ENCODE data around the gene OR4K2.

Gene OR4K2

GRCh38 chr14:19895282-19895681 lies 20.3 kb downstream of the OR4K2 start:
- H4K20me1 ChIP-seq = no peaks in the 10 kb centered on the region
- TF ChIP-seq Cebpa-rat (IDR thresholded peaks at IDR 0.05) = no peak
- H3K27ac ChIP-seq = no peak overlapping the region
- no peaks in the 10 kb centered on the region for H3K27me3 ChIP-seq
- no peaks in the 10 kb centered on the region for H3K36me3 ChIP-seq
- H3K4me2 ChIP-seq = no peak overlapping the region
- H3K4me3 ChIP-seq = no peak overlapping the region
- H3K9ac ChIP-seq = no peak overlapping the region
- no peaks in the 10 kb centered on the region for H3K4me1 ChIP-seq
- H3K9me3 ChIP-seq (replicated peaks in 1 of 11) = peaks cover 67 to 73% (median 69%) of the 10 kb centered on the region in 11 experiments

GRCh38 chr14:19900999-19901398 lies 26.1 kb downstream of the OR4K2 start:
- no peaks in the 10 kb centered on the region for H3K27me3 ChIP-seq
- peaks cover 16 to 26% (median 18%) of the 10 kb centered on the region in 11 experiments for H3K9me3 ChIP-seq (replicated peaks in 1 of 11)
- H3K9ac ChIP-seq = no peak overlapping the region
- H3K27ac ChIP-seq = no peak overlapping the region
- H3K36me3 ChIP-seq = no peaks in the 10 kb centered on the region
- H4K20me1 ChIP-seq = no peaks in the 10 kb centered on the region
- H3K4me3 ChIP-seq = no peak overlapping the region
- no peaks in the 10 kb centered on the region for H3K4me1 ChIP-seq
- H3K4me2 ChIP-seq = no peak overlapping the region
- TF ChIP-seq Cebpa-rat (IDR thresholded peaks at IDR 0.05) = no peak

- Histone ChIP-seq H3K4me3 (no peak overlapping the region), H4K20me1 (no peaks in the 10 kb centered on the region), H3K36me3 (no peaks in the 10 kb centered on the region), H3K9me3 (replicated peaks in 1 of 11) (peaks cover 2 to 12% (median 4%) of the 10 kb centered on the region in 11 experiments; a peak in 19 of 22 replicates), H3K27ac (no peak overlapping the region), H3K27me3 (no peaks in the 10 kb centered on the region), H3K9ac (no peak overlapping the region), H3K4me1 (no peaks in the 10 kb centered on the region), H3K4me2 (no peak overlapping the region)
- no peak for TF ChIP-seq Cebpa-rat (IDR thresholded peaks at IDR 0.05)
Observed at GRCh38 chr14:19902409-19902808, 27.5 kb downstream of the OR4K2 start.

GRCh38 chr14:19906665-19907064 lies 31.7 kb downstream of the OR4K2 start:
- Histone ChIP-seq H3K36me3 (no peaks in the 10 kb centered on the region), H3K9ac (no peak overlapping the region), H3K4me2 (no peak overlapping the region), H3K27ac (no peak overlapping the region), H4K20me1 (no peaks in the 10 kb centered on the region), H3K27me3 (no peaks in the 10 kb centered on the region), H3K9me3 (replicated peaks in 1 of 11) (no peaks in the 10 kb centered on the region), H3K4me3 (no peak overlapping the region), H3K4me1 (no peaks in the 10 kb centered on the region)
- no peak for TF ChIP-seq Cebpa-rat (IDR thresholded peaks at IDR 0.05)

- H3K4me3 ChIP-seq = no peak overlapping the region
- H4K20me1 ChIP-seq = no peaks in the 10 kb centered on the region
- no peaks in the 10 kb centered on the region for H3K9me3 ChIP-seq (replicated peaks in 1 of 11)
- no peak overlapping the region for H3K4me2 ChIP-seq
- no peaks in the 10 kb centered on the region for H3K27me3 ChIP-seq
- no peak overlapping the region for H3K9ac ChIP-seq
- no peak for TF ChIP-seq Cebpa-rat (IDR thresholded peaks at IDR 0.05)
- no peak overlapping the region for H3K27ac ChIP-seq
- H3K4me1 ChIP-seq = no peaks in the 10 kb centered on the region
- no peaks in the 10 kb centered on the region for H3K36me3 ChIP-seq
Observed at GRCh38 chr14:19911114-19911513, 36.2 kb downstream of the OR4K2 start.

GRCh38 chr14:19917243-19917642 lies 42.3 kb downstream of the OR4K2 start:
- Histone ChIP-seq H3K4me1 (no peaks in the 10 kb centered on the region), H3K27me3 (no peaks in the 10 kb centered on the region), H3K4me3 (no peak overlapping the region), H3K4me2 (no peak overlapping the region), H4K20me1 (no peaks in the 10 kb centered on the region), H3K9ac (no peak overlapping the region), H3K9me3 (replicated peaks in 1 of 11) (no peaks in the 10 kb centered on the region), H3K27ac (no peak overlapping the region), H3K36me3 (no peaks in the 10 kb centered on the region)
- TF ChIP-seq Cebpa-rat (IDR thresholded peaks at IDR 0.05) = no peak

- no peaks in the 10 kb centered on the region for H3K4me1 ChIP-seq
Observed at GRCh38 chr14:19917955-19918518, 43.1 kb downstream of the OR4K2 start.

GRCh38 chr14:19918553-19919264 lies 43.8 kb downstream of the OR4K2 start:
- Histone ChIP-seq H3K36me3 (no peaks in the 10 kb centered on the region), H3K9ac (no peak overlapping the region), H3K27me3 (no peaks in the 10 kb centered on the region), H3K4me1 (no peaks in the 10 kb centered on the region), H3K4me3 (no peak overlapping the region), H3K27ac (no peak overlapping the region), H3K9me3 (replicated peaks in 1 of 11) (no peaks in the 10 kb centered on the region), H4K20me1 (no peaks in the 10 kb centered on the region), H3K4me2 (no peak overlapping the region)
- TF ChIP-seq Cebpa-rat (IDR thresholded peaks at IDR 0.05) = no peak

More at GRCh38 chr14:19917955-19918518, 43.1 kb downstream of the OR4K2 start:
- Histone ChIP-seq H3K27ac (no peak overlapping the region), H3K4me3 (no peak overlapping the region), H4K20me1 (no peaks in the 10 kb centered on the region), H3K9me3 (replicated peaks in 1 of 11) (no peaks in the 10 kb centered on the region), H3K36me3 (no peaks in the 10 kb centered on the region), H3K9ac (no peak overlapping the region), H3K27me3 (no peaks in the 10 kb centered on the region), H3K4me2 (no peak overlapping the region)
- no peak for TF ChIP-seq Cebpa-rat (IDR thresholded peaks at IDR 0.05)

- no peaks in the 10 kb centered on the region for H3K4me1 ChIP-seq
- H4K20me1 ChIP-seq = no peaks in the 10 kb centered on the region
- H3K27ac ChIP-seq = no peak within 1 kb of the TSS
- no peak within 1 kb of the TSS for H3K4me2 ChIP-seq
- TF ChIP-seq Cebpa-rat (IDR thresholded peaks at IDR 0.05) = no peak
- H3K27me3 ChIP-seq = no peaks in the 10 kb centered on the region
- H3K4me3 ChIP-seq = no peak within 1 kb of the TSS
- no peaks in the 10 kb centered on the region for H3K9me3 ChIP-seq (replicated peaks in 1 of 11)
- no peak within 1 kb of the TSS for H3K9ac ChIP-seq
- no peaks in the 10 kb centered on the region for H3K36me3 ChIP-seq
Observed at GRCh38 chr14:19920021-19920657, 45.2 kb downstream of the OR4K2 start, which contains the start of gene OR4K5. Gene OR4K5, plus strand, starts transcription at chr14:19920607. Its CDS starts 0 bp downstream, at chr14:19920607.

GRCh38 chr14:19930617-19931016 lies 55.7 kb downstream of the OR4K2 start, which contains the start of gene OR4K1:
Gene OR4K1, plus strand, starts transcription at chr14:19930917. Its CDS starts 4,750 bp downstream, at chr14:19935667.
- Histone ChIP-seq H4K20me1 (no peaks in the 10 kb centered on the region), H3K9me3 (replicated peaks in 1 of 11) (no peaks in the 10 kb centered on the region), H3K4me1 (no peaks in the 10 kb centered on the region), H3K27me3 (no peaks in the 10 kb centered on the region), H3K27ac (no peak within 1 kb of the TSS), H3K4me3 (no peak within 1 kb of the TSS), H3K4me2 (no peak within 1 kb of the TSS), H3K9ac (no peak within 1 kb of the TSS), H3K36me3 (no peaks in the 10 kb centered on the region)
- no peak for TF ChIP-seq Cebpa-rat (IDR thresholded peaks at IDR 0.05)

Measured in BLaER1 treated with 17β-estradiol and CSF1 and Interleukin-3, amounts not matched to agents 10 nM and 100 nM (cell line).